ENCODE data around the gene DNAH3. TPM values are rescaled to one million over a fixed set of nuclear protein-coding genes. Genes with fewer than 3 reads are reported as not detected.

DNAH3 gene, protein sequence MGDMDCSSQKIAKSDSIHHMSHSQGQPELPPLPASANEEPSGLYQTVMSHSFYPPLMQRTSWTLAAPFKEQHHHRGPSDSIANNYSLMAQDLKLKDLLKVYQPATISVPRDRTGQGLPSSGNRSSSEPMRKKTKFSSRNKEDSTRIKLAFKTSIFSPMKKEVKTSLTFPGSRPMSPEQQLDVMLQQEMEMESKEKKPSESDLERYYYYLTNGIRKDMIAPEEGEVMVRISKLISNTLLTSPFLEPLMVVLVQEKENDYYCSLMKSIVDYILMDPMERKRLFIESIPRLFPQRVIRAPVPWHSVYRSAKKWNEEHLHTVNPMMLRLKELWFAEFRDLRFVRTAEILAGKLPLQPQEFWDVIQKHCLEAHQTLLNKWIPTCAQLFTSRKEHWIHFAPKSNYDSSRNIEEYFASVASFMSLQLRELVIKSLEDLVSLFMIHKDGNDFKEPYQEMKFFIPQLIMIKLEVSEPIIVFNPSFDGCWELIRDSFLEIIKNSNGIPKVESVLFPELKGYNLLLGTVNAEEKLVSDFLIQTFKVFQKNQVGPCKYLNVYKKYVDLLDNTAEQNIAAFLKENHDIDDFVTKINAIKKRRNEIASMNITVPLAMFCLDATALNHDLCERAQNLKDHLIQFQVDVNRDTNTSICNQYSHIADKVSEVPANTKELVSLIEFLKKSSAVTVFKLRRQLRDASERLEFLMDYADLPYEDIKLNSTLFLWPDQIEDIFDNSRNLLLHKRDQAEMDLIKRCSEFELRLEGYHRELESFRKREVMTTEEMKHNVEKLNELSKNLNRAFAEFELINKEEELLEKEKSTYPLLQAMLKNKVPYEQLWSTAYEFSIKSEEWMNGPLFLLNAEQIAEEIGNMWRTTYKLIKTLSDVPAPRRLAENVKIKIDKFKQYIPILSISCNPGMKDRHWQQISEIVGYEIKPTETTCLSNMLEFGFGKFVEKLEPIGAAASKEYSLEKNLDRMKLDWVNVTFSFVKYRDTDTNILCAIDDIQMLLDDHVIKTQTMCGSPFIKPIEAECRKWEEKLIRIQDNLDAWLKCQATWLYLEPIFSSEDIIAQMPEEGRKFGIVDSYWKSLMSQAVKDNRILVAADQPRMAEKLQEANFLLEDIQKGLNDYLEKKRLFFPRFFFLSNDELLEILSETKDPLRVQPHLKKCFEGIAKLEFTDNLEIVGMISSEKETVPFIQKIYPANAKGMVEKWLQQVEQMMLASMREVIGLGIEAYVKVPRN (N-terminal part only)
- total RNA-seq, result under 0.01 and 0.07 TPM in 2 replicates

GRCh38 chr16:21150375-21151001, at the start of gene DNAH3:
TSS of gene DNAH3 (minus strand) at chr16:21150846. CDS start at chr16:21150319, 527 bp downstream.

DNA sequence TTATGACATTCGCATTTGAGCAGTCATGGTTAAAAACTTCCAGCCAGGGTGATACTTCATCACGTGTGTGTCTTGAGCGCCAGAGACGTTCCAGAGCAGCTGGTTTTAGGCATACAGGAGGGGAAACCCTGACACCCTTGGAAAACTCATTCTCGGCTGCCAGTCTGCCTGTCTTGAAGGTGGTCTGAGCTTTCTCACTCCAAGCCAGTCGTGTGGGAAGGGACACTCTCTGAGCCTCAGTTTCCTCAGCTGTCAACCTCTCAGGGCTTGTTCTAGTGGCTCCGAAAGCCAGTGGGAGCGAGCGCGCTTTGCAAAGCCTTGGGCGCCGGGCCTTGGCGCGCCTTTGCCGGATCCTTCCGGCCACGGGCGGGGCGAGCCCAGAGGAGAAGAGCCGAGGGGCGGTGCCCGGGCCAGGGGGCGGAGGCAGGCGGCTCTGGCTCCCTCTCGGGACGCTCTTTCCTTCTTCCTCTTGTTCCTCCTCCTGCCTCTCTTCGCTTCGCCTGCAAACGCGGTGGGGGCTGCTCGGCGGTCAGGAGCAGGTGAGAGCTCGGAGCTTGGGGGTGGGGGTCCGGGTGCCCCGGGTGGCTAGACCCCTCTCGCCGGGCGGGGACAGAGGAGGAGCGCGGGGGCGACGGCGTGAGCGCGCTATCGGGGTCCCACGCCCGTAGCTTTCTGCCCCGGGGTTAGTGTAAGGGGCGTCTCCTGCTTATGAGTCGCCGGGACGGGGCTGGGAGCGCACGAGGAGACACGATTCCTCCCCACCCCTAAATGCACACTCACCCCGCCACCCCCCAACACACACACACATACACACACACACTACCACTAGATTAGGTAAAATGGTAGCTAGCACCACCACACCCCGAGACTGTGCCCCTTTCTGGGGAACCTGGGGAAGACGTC, 7.8 kb upstream of the DNAH3 start, which contains the start of gene LDAF1:
Gene LDAF1 (plus strand): TSS at position 467 of the 903 bp plus-strand sequence. CDS start 2,509 bp downstream, outside the sequence.

GRCh38 chr16:20900299-20901067, 250.2 kb downstream of the DNAH3 start, which contains the start of the genes DCUN1D3 and LYRM1:
TSS of gene DCUN1D3 (minus strand) at chr16:20900358. CDS start at chr16:20862538, 37,820 bp downstream.
TSS of gene LYRM1 (plus strand) at chr16:20900771. CDS start at chr16:20915556, 14,785 bp downstream.

Other genes with a start within 250 kb of the DNAH3 start
- 21.4 and 28.3 TPM in 2 replicates for gene LDAF1, start 7.8 kb upstream of the DNAH3 start, total RNA-seq
- gene ZP2, start 60.7 kb upstream of the DNAH3 start, total RNA-seq, result not detected in 2 replicates
- not detected in 2 replicates for gene ANKS4B, start 82.9 kb upstream of the DNAH3 start, total RNA-seq
- gene CRYM, start 127.4 kb upstream of the DNAH3 start, total RNA-seq, result not detected in 2 replicates

Data from thoracic aorta endothelial cell (primary cell).